ENCODE results near the gene GPR62.

GPR62 gene

GRCh38 chr3:51938780-51939425, 16.3 kb upstream of the GPR62 start:
- no peak for DNase-seq

GRCh38 chr3:51940648-51941462, 14.3 kb upstream of the GPR62 start:
- DNase-seq: no peak

GRCh38 chr3:51941463-51941797, 13.8 kb upstream of the GPR62 start:
- no peak for DNase-seq

- DNase-seq: peak; percentile 68 to 100 (median 99)
These were observed 13.2 kb upstream of the GPR62 start, which contains the start of the genes PARP3 and RRP9 for GRCh38 chr3:51941798-51942602. PARP3 (plus strand) TSS chr3:51942363; CDS start chr3:51943356, 993 bp downstream. RRP9 (minus strand) TSS chr3:51941904; CDS start chr3:51941867, 37 bp downstream.

- DNase-seq: peak in 2 of 51 donors; percentile 24 to 51
These were observed 12.4 kb upstream of the GPR62 start for GRCh38 chr3:51942603-51943450.

GRCh38 chr3:51943451-51944391, 11.5 kb upstream of the GPR62 start:
- no peak for DNase-seq

- no peak for DNase-seq
These were observed 10.6 kb upstream of the GPR62 start for GRCh38 chr3:51944451-51945021.

- DNase-seq: no peak
These were observed 9.9 kb upstream of the GPR62 start for GRCh38 chr3:51945031-51945840.

GRCh38 chr3:51945926-51946705, 9.1 kb upstream of the GPR62 start:
- no peak for DNase-seq

- DNase-seq: no peak
These were observed 8.4 kb upstream of the GPR62 start for GRCh38 chr3:51946796-51947195.

GRCh38 chr3:51947215-51947900, 7.8 kb upstream of the GPR62 start:
- no peak for DNase-seq

GRCh38 chr3:51948016-51948580, 7.1 kb upstream of the GPR62 start:
- no peak for DNase-seq

- no peak for DNase-seq
These were observed 6.1 kb upstream of the GPR62 start for GRCh38 chr3:51949121-51949520.

GRCh38 chr3:51950899-51951298, 4.3 kb upstream of the GPR62 start:
- DNase-seq: no peak

- no peak for DNase-seq
These were observed 1.7 kb upstream of the GPR62 start for GRCh38 chr3:51953445-51953844.

GRCh38 chr3:51954105-51954504, 1.1 kb upstream of the GPR62 start:
- no peak for DNase-seq

- no peak for DNase-seq
These were observed 468 bp upstream of the GPR62 start for GRCh38 chr3:51954713-51955112.
